Measurements from ENCODE around the gene MRGPRF.
"Not testable (repeated sequence)": the region's sequence is repeated elsewhere in the genome, so short reads cannot be mapped to it uniquely, and the experiment has no call there.

The MRGPRF gene

GRCh38 chr11:68982134-68982533 lies 30.9 kb downstream of the MRGPRF start:
- Mint-ChIP-seq H3K36me3 (ENCODE audit: low read depth) (peaks cover 5% of the 10 kb centered on the region), H3K27ac (no peak overlapping the region), H3K27me3 (ENCODE audit: low read depth) (peaks cover 26% of the 10 kb centered on the region), H3K4me3 (no peak overlapping the region), H3K4me1 (ENCODE audit: low read depth) (no peaks in the 10 kb centered on the region), H3K9me3 (peaks cover 19% of the 10 kb centered on the region)
- DNase-seq (ENCODE audit: low spot score): no peak

GRCh38 chr11:68980776-68981065 lies 32.3 kb downstream of the MRGPRF start, which contains the start of gene MRGPRD:
Gene MRGPRD, minus strand, starts transcription at chr11:68980986. Its CDS starts 0 bp downstream, at chr11:68980986.
- Mint-ChIP-seq H3K4me1 (ENCODE audit: low read depth) (no peaks in the 10 kb centered on the region), H3K9me3 (peaks cover 13% of the 10 kb centered on the region), H3K36me3 (ENCODE audit: low read depth) (peaks cover 3% of the 10 kb centered on the region), H3K27ac (no peak within 1 kb of the TSS), H3K4me3 (no peak within 1 kb of the TSS), H3K27me3 (ENCODE audit: low read depth) (peaks cover 17% of the 10 kb centered on the region)
- no peak for DNase-seq (ENCODE audit: low spot score)

GRCh38 chr11:68979931-68980775 lies 32.9 kb downstream of the MRGPRF start:
- Mint-ChIP-seq H3K9me3 (peaks cover 13% of the 10 kb centered on the region), H3K27me3 (ENCODE audit: low read depth) (peaks cover 17% of the 10 kb centered on the region), H3K36me3 (ENCODE audit: low read depth) (peaks cover 3% of the 10 kb centered on the region), H3K4me3 (no peak overlapping the region), H3K27ac (no peak overlapping the region), H3K4me1 (ENCODE audit: low read depth) (no peaks in the 10 kb centered on the region)
- DNase-seq (ENCODE audit: low spot score): no peak

- H3K27ac Mint-ChIP-seq: no peak overlapping the region
These were observed 34.0 kb downstream of the MRGPRF start for GRCh38 chr11:68978931-68979594.

GRCh38 chr11:68978626-68978930 lies 34.5 kb downstream of the MRGPRF start:
- Mint-ChIP-seq H3K27ac (no peak overlapping the region), H3K4me1 (ENCODE audit: low read depth) (peaks cover 2% of the 10 kb centered on the region), H3K36me3 (ENCODE audit: low read depth) (peaks cover 6% of the 10 kb centered on the region), H3K9me3 (peaks cover 13% of the 10 kb centered on the region), H3K4me3 (no peak overlapping the region), H3K27me3 (ENCODE audit: low read depth) (peaks cover 14% of the 10 kb centered on the region)
- no peak for DNase-seq (ENCODE audit: low spot score)

More at GRCh38 chr11:68978931-68979594, 34.0 kb downstream of the MRGPRF start:
- Mint-ChIP-seq H3K36me3 (ENCODE audit: low read depth) (peaks cover 6% of the 10 kb centered on the region), H3K4me3 (no peak overlapping the region), H3K27me3 (ENCODE audit: low read depth) (peaks cover 15% of the 10 kb centered on the region), H3K4me1 (ENCODE audit: low read depth) (peaks cover 2% of the 10 kb centered on the region), H3K9me3 (peaks cover 13% of the 10 kb centered on the region)
- DNase-seq (ENCODE audit: low spot score): no peak

GRCh38 chr11:68977781-68978625 lies 35.0 kb downstream of the MRGPRF start:
- peaks cover 6% of the 10 kb centered on the region for H3K36me3 Mint-ChIP-seq (ENCODE audit: low read depth)
- H3K4me1 Mint-ChIP-seq (ENCODE audit: low read depth): peaks cover 2% of the 10 kb centered on the region
- DNase-seq (ENCODE audit: low spot score): no peak
- peaks cover 13% of the 10 kb centered on the region for H3K9me3 Mint-ChIP-seq
- H3K27ac Mint-ChIP-seq: no peak overlapping the region
- H3K27me3 Mint-ChIP-seq (ENCODE audit: low read depth): peaks cover 13% of the 10 kb centered on the region
- H3K4me3 Mint-ChIP-seq: no peak overlapping the region

- no peak overlapping the region for H3K27ac Mint-ChIP-seq
- peaks cover 4% of the 10 kb centered on the region for H3K27me3 Mint-ChIP-seq (ENCODE audit: low read depth)
- no peak overlapping the region for H3K4me3 Mint-ChIP-seq
- no peaks in the 10 kb centered on the region for H3K9me3 Mint-ChIP-seq
- no peak for DNase-seq (ENCODE audit: low spot score)
- H3K4me1 Mint-ChIP-seq (ENCODE audit: low read depth): peaks cover 2% of the 10 kb centered on the region
- H3K36me3 Mint-ChIP-seq (ENCODE audit: low read depth): peaks cover 3% of the 10 kb centered on the region
These were observed 36.5 kb downstream of the MRGPRF start for GRCh38 chr11:68976563-68976962.

GRCh38 chr11:68976095-68976494 lies 37.0 kb downstream of the MRGPRF start:
- Mint-ChIP-seq H3K27me3 (ENCODE audit: low read depth) (peaks cover 7% of the 10 kb centered on the region), H3K27ac (no peak overlapping the region), H3K36me3 (ENCODE audit: low read depth) (peaks cover 3% of the 10 kb centered on the region), H3K9me3 (no peaks in the 10 kb centered on the region), H3K4me1 (ENCODE audit: low read depth) (peaks cover 2% of the 10 kb centered on the region), H3K4me3 (no peak overlapping the region)
- DNase-seq (ENCODE audit: low spot score): no peak

- Mint-ChIP-seq H3K4me3 (no peak overlapping the region), H3K4me1 (ENCODE audit: low read depth) (peaks cover 2% of the 10 kb centered on the region), H3K27ac (peak overlapping the region; percentile 88), H3K36me3 (ENCODE audit: low read depth) (peaks cover 3% of the 10 kb centered on the region), H3K9me3 (no peaks in the 10 kb centered on the region), H3K27me3 (ENCODE audit: low read depth) (peaks cover 7% of the 10 kb centered on the region)
- no peak for DNase-seq (ENCODE audit: low spot score)
These were observed 38.4 kb downstream of the MRGPRF start for GRCh38 chr11:68974421-68975194.

- not testable (repeated sequence) for H3K27me3 Mint-ChIP-seq (ENCODE audit: low read depth); DNase-seq (ENCODE audit: low spot score); H3K4me1 Mint-ChIP-seq (ENCODE audit: low read depth); H3K27ac Mint-ChIP-seq; H3K9me3 Mint-ChIP-seq; H3K4me3 Mint-ChIP-seq; H3K36me3 Mint-ChIP-seq (ENCODE audit: low read depth)
These were observed 39.3 kb downstream of the MRGPRF start for GRCh38 chr11:68973706-68974105.

GRCh38 chr11:68973219-68973618 lies 39.8 kb downstream of the MRGPRF start:
- Mint-ChIP-seq H3K9me3 (no peaks in the 10 kb centered on the region), H3K27me3 (ENCODE audit: low read depth) (peaks cover 7% of the 10 kb centered on the region), H3K4me3 (no peak overlapping the region), H3K27ac (no peak overlapping the region), H3K36me3 (ENCODE audit: low read depth) (peaks cover 3% of the 10 kb centered on the region), H3K4me1 (ENCODE audit: low read depth) (peaks cover 2% of the 10 kb centered on the region)
- no peak for DNase-seq (ENCODE audit: low spot score)

GRCh38 chr11:68970921-68971636 lies 42.0 kb downstream of the MRGPRF start:
- Mint-ChIP-seq H3K36me3 (ENCODE audit: low read depth) (peaks cover 3% of the 10 kb centered on the region), H3K27ac (no peak overlapping the region), H3K4me1 (ENCODE audit: low read depth) (peaks cover 11% of the 10 kb centered on the region)

GRCh38 chr11:68969386-68969785 lies 43.7 kb downstream of the MRGPRF start:
- Mint-ChIP-seq H3K4me1 (ENCODE audit: low read depth) (peaks cover 23% of the 10 kb centered on the region), H3K27ac (no peak overlapping the region), H3K27me3 (ENCODE audit: low read depth) (peaks cover 3% of the 10 kb centered on the region), H3K36me3 (ENCODE audit: low read depth) (peaks cover 3% of the 10 kb centered on the region), H3K4me3 (no peak overlapping the region), H3K9me3 (no peaks in the 10 kb centered on the region)
- no peak for DNase-seq (ENCODE audit: low spot score)

More at GRCh38 chr11:68970921-68971636, 42.0 kb downstream of the MRGPRF start:
- H3K9me3 Mint-ChIP-seq: no peaks in the 10 kb centered on the region
- DNase-seq (ENCODE audit: low spot score): no peak
- peaks cover 3% of the 10 kb centered on the region for H3K27me3 Mint-ChIP-seq (ENCODE audit: low read depth)
- no peak overlapping the region for H3K4me3 Mint-ChIP-seq
